HepG2 (cell line): ENCODE results near the gene SLC29A1. TPM values are rescaled to one million over a fixed set of nuclear protein-coding genes. Genes with fewer than 3 reads are reported as not detected.
A peak's percentile ranks its signal among the peaks of the same experiment; 100 is the strongest.

Source experiments
- E2F1 ChIP-seq: sonication (generic); formaldehyde crosslinking; IDR thresholded peaks from 2 replicates; pipeline ENCODE4 v1.5.0; 2020; ENCODE audit warnings: missing genetic modification reagents
- HDAC2 ChIP-seq: sonication (generic); formaldehyde crosslinking; IDR thresholded peaks from 2 replicates; pipeline ENCODE4 v1.4.0; 2020; ENCODE audit warnings: missing genetic modification reagents
- REPIN1 ChIP-seq: sonication (generic); formaldehyde crosslinking; IDR thresholded peaks from 2 replicates; pipeline ENCODE4 v1.8.0; 2022; ENCODE audit warnings: missing genetic modification reagents, low read depth, mild to moderate bottlenecking, borderline replicate concordance
- SP2 ChIP-seq: sonication (generic); formaldehyde crosslinking; IDR thresholded peaks from 2 replicates; pipeline ENCODE4 v1.5.1; 2020; ENCODE audit warnings: mild to moderate bottlenecking, missing genetic modification reagents
- TGIF2 ChIP-seq: IDR thresholded peaks from 2 replicates; pipeline ENCODE4 v1.6.1; 2016; ENCODE audit warnings: control low read depth, missing compliant biosample characterization
- UBTF ChIP-seq: sonication (generic); formaldehyde crosslinking; IDR thresholded peaks from 2 replicates; pipeline ENCODE4 v1.4.0; 2020; ENCODE audit warnings: mild to moderate bottlenecking, missing genetic modification reagents
- YY1 ChIP-seq: IDR thresholded peaks from 2 replicates; pipeline ENCODE4 v1.6.1; 2011; ENCODE audit warnings: low read length, low read depth, moderate library complexity, mild to moderate bottlenecking; ENCODE audit not compliant: insufficient read depth, insufficient replicate concordance
- ZNF136 ChIP-seq: sonication (generic); formaldehyde crosslinking; IDR thresholded peaks from 2 replicates; pipeline ENCODE4 v1.8.1; 2022; ENCODE audit warnings: low read depth, mild to moderate bottlenecking, moderate library complexity, missing genetic modification reagents
- ZNF180 ChIP-seq: sonication (generic); formaldehyde crosslinking; IDR thresholded peaks from 2 replicates; pipeline ENCODE4 v1.4.0; 2020; ENCODE audit warnings: low read depth, missing genetic modification reagents, borderline replicate concordance
- ZNF770 ChIP-seq: sonication (generic); formaldehyde crosslinking; IDR thresholded peaks from 2 replicates; pipeline ENCODE4 v1.5.0; 2020; ENCODE audit warnings: mild to moderate bottlenecking, missing genetic modification reagents
- ZNF776 ChIP-seq: sonication (generic); formaldehyde crosslinking; IDR thresholded peaks from 2 replicates; pipeline ENCODE4 v1.4.0; 2020; ENCODE audit warnings: mild to moderate bottlenecking, missing genetic modification reagents
- ZNF839 ChIP-seq: sonication (generic); formaldehyde crosslinking; IDR thresholded peaks from 2 replicates; pipeline ENCODE4 v1.4.0; 2020; ENCODE audit warnings: missing genetic modification reagents, mild to moderate bottlenecking, borderline replicate concordance
- polyA plus RNA-seq, 8 experiments: library from polyadenylated mRNA; depleted of rRNA in 3 of 8; stranded (reverse) in 7 of 8; unstranded in 1 of 8; fragments of >200 nt; fragmentation: Illumina TruSeq in 4 of 8; extraction: Trizol in 4 of 8; gene quantifications; 2 replicates each; pipeline versions ENCODE4 v1.2.1 to v1.2.3, GENCODE V29; 2011 to 2016; ENCODE audit warnings: low read depth in 4 of 8, missing spikeins in 1 of 8, mixed read lengths in 1 of 8; ENCODE audit not compliant: insufficient read depth in 1 of 8
- total RNA-seq, 5 experiments: library from RNA; depleted of rRNA; stranded (reverse); fragments of >200 nt; fragmentation: Illumina TruSeq; extraction: Trizol; gene quantifications; 2 replicates each; pipeline ENCODE4 v1.2.3, GENCODE V29; 2016; ENCODE audit warnings: low read depth in 1 of 5
- TF ChIP-seq, protein P1 (sequence below): sonication (generic); formaldehyde crosslinking; IDR thresholded peaks from 2 replicates; pipeline ENCODE4 v1.9.0; 2021; ENCODE audit warnings: missing genetic modification reagents, borderline replicate concordance
- TF ChIP-seq, protein P2 (sequence below): sonication (generic); formaldehyde crosslinking; IDR thresholded peaks from 2 replicates; pipeline ENCODE4 v1.4.0; 2020; ENCODE audit warnings: missing genetic modification reagents, borderline replicate concordance

Gene SLC29A1
- total and polyA plus RNA-seq, 2 of the 13 experiments (the other 11 are each of a cell fraction or from before 2014, with no cell fraction given): 43.2 to 106 TPM

DNA sequence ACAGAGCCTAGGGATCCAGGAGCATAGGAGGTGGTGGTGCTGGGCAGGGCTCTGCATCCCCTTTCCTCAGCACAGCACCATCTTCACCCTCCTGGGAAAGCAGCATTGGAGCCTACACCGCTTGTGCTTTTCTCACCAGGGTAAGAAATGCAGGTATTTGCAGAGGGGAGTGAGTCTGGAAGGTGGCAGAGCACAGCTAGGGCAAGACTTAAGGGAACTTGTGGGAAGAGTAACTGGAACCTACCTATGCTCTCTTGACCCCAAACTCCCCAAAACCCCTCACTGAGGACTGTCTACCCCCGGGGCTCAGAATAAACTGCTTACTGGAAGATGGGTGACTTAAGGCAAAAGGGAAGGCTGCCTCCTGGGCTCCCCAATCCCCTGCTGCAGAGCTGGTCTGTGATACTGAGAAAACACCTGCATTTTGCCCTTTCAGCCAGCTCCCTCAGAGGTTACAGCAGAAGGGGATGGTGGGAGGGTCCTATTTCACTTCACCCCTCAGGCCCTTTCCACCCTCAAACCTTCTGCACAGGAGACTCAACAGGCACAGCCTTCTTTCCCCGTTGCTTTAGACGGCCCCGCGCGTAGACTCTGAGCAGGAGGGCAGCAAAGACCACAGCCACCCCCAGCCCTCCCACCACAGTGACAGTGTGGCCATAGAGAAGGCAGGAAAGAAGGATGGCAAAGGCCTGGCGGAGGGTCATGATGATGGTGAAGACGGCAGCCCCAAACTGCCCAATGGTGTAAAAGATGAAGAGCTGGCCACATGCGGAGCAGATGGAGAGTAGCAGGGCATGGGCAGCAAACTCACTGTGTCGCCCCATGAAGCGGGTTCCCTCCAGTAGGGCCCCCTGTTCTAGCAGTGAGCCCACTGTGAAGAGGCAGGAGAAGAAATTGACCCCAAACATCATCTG, 31.1 kb downstream of the SLC29A1 start (continued):
- TF ChIP-seq ZNF770 (CRISPR knock-in tag) (no peak), E2F1 (CRISPR knock-in tag) (no peak), TGIF2 (CRISPR knock-in tag) (no peak), ZNF776 (CRISPR knock-in tag) (no peak), SP2 (CRISPR knock-in tag) (no peak), UBTF (0 out of 2 replicates have a peak, but pooled peaks have one; percentile 1), ZNF839 (CRISPR knock-in tag) (no peak), REPIN1 (CRISPR knock-in tag) (no peak), HDAC2 (CRISPR knock-in tag) (no peak), ZNF136 (CRISPR knock-in tag) (no peak), YY1 (no peak), ZNF180 (no peak)
- TF ChIP-seq, protein P1, sequence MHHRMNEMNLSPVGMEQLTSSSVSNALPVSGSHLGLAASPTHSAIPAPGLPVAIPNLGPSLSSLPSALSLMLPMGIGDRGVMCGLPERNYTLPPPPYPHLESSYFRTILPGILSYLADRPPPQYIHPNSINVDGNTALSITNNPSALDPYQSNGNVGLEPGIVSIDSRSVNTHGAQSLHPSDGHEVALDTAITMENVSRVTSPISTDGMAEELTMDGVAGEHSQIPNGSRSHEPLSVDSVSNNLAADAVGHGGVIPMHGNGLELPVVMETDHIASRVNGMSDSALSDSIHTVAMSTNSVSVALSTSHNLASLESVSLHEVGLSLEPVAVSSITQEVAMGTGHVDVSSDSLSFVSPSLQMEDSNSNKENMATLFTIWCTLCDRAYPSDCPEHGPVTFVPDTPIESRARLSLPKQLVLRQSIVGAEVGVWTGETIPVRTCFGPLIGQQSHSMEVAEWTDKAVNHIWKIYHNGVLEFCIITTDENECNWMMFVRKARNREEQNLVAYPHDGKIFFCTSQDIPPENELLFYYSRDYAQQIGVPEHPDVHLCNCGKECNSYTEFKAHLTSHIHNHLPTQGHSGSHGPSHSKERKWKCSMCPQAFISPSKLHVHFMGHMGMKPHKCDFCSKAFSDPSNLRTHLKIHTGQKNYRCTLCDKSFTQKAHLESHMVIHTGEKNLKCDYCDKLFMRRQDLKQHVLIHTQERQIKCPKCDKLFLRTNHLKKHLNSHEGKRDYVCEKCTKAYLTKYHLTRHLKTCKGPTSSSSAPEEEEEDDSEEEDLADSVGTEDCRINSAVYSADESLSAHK (CRISPR knock-in tag): no peak
- TF ChIP-seq, protein P2, sequence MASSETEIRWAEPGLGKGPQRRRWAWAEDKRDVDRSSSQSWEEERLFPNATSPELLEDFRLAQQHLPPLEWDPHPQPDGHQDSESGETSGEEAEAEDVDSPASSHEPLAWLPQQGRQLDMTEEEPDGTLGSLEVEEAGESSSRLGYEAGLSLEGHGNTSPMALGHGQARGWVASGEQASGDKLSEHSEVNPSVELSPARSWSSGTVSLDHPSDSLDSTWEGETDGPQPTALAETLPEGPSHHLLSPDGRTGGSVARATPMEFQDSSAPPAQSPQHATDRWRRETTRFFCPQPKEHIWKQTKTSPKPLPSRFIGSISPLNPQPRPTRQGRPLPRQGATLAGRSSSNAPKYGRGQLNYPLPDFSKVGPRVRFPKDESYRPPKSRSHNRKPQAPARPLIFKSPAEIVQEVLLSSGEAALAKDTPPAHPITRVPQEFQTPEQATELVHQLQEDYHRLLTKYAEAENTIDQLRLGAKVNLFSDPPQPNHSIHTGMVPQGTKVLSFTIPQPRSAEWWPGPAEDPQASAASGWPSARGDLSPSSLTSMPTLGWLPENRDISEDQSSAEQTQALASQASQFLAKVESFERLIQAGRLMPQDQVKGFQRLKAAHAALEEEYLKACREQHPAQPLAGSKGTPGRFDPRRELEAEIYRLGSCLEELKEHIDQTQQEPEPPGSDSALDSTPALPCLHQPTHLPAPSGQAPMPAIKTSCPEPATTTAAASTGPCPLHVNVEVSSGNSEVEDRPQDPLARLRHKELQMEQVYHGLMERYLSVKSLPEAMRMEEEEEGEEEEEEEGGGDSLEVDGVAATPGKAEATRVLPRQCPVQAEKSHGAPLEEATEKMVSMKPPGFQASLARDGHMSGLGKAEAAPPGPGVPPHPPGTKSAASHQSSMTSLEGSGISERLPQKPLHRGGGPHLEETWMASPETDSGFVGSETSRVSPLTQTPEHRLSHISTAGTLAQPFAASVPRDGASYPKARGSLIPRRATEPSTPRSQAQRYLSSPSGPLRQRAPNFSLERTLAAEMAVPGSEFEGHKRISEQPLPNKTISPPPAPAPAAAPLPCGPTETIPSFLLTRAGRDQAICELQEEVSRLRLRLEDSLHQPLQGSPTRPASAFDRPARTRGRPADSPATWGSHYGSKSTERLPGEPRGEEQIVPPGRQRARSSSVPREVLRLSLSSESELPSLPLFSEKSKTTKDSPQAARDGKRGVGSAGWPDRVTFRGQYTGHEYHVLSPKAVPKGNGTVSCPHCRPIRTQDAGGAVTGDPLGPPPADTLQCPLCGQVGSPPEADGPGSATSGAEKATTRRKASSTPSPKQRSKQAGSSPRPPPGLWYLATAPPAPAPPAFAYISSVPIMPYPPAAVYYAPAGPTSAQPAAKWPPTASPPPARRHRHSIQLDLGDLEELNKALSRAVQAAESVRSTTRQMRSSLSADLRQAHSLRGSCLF (CRISPR knock-in tag): no peak
